GM18507 (cell line): ENCODE results near the gene SIM1.

ENCODE experiments used
- DNase-seq: peaks from one replicate; pipeline ENCODE4 v3.0.0; 2011; ENCODE audit warnings: low read depth; ENCODE audit not compliant: insufficient read length; ENCODE audit errors: extremely low spot score
- FAIRE-seq: peaks from 2 replicates; lab custom pipeline; 2011; peaks lifted over from hg19 to GRCh38; lab: Jason Lieb, UNC

The SIM1 gene

GRCh38 chr6:100475554-100476320, 11.0 kb upstream of the SIM1 start:
- peak; percentile 65 for FAIRE-seq
- DNase-seq: no peak

DNA sequence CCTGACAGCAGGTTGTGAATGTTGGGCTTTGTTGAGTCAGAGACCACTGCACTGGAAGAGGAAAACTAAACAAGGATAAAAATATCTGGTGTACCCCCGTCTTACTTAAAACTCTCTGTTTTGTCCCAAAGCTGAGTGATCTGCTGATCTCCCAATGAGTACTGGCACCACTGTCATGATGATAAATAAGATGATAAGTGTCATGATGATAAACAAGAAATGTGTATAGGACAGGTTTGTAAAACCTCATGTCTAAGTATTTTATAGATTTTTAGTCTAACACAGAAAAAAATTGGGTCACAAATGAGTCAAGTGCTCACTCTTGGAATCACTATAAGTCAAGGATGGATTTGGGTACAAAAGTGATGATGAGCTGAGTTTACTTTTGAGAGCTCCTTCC, 8.5 kb upstream of the SIM1 start:
- no peak for DNase-seq
- no peak for FAIRE-seq

DNA sequence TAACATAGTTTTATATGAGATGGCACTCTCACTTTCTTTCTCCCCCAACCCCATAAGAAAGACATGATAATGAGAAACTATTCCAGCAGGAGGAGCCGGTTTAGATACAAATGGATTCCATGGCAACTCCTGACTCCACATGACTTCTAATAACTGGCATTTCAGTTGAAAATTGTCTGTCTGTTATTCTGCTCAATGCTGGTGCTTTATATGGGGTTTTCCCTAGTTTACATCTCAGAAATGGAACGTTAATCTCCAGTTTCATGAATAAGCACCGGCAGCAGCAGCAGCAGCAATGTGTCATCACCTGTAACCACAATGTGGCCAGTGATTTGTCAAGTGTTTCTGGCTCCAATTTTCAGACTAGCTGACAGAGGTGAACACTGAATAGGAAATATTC, 8.0 kb upstream of the SIM1 start:
- peak; percentile 91 for FAIRE-seq

DNA sequence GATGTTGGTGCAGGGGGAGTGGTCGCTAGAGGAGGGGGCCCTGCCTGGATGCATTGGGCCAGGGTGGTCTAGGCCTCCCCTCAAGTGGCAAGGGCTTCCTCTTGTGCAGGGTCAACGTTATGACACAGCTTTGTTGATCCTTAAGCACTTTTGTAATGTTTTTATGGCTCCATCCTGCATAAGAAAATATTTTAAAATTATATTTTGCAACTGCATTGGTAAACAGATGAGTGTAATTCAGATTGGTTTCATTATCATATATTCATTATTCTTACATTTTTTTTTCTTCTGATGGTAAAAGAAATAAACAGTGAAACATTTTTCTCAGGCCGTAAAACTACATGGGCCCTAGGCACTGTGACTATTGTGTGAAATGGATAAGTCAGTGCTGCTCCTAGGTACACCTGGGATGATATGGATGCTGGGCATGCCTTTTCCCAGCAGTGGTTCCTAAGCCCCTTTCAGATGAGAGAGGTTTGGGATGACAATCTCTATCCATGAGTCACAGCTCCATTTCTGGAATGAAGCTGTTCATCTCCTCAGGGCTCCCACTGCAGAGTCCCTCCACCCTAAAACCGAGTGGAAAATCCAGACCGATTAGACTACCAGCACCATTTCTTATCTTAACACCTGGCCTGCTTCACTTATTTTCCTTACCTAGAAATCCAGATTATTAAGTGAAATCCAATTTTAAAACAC, 5.8 kb upstream of the SIM1 start:
- DNase-seq (no peak), FAIRE-seq (no peak)

More for the DNA sequence above, 8.0 kb upstream of the SIM1 start:
- DNase-seq: peak; percentile 26

- FAIRE-seq: no peak
- no peak for DNase-seq
Observed at GRCh38 chr6:100469101-100469859, 4.6 kb upstream of the SIM1 start.

GRCh38 chr6:100468016-100468622, 3.4 kb upstream of the SIM1 start:
- no peak for FAIRE-seq
- no peak for DNase-seq

- DNase-seq (no peak), FAIRE-seq (no peak)
Observed at GRCh38 chr6:100467129-100468015, 2.7 kb upstream of the SIM1 start.

DNA sequence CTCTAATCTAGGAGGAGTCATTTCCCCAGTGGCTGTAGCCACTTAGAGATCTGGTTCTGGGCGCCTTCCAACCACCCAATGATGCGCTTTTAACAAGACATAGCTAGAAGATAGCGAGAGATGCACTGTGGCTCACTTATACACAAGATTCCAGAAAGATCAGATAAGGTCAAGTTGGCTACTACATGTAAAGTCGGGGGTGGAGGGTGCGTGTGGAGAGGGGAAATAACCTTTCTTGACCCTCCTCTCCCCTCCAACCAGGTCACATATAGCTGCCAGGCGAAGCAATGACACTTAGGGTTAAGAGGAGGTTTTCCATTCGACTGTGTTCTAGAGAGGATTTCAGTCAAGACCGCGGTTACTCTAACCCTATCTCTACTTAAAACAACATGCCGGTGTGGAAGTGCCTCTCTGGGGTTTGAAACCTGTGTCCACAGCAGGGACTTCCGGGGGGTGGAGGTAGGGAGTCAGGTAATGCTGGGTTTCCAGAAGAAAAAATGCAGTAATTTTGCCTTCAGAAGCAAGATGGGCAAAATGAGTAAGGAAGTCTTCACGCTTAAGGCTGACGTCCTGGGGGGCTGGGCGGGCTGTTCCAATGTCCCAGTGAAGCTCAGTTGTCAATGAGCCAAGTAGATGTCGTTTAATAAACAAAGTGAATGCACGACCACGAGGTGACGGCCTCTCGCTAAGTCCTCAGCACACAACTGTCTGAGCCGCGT, 1.8 kb upstream of the SIM1 start:
- DNase-seq: no peak

GRCh38 chr6:100465701-100466409, 1.1 kb upstream of the SIM1 start:
- DNase-seq (no peak), FAIRE-seq (no peak)

More for the DNA sequence above, 1.8 kb upstream of the SIM1 start:
- no peak for FAIRE-seq

- DNase-seq: no peak
- no peak for FAIRE-seq
Observed at GRCh38 chr6:100464162-100464851, 414 bp downstream of the SIM1 start.

- FAIRE-seq (no peak), DNase-seq (no peak)
Observed at GRCh38 chr6:100463630-100464161, 1.0 kb downstream of the SIM1 start.

- FAIRE-seq (no peak), DNase-seq (no peak)
Observed at GRCh38 chr6:100462706-100463629, 1.8 kb downstream of the SIM1 start.

DNA sequence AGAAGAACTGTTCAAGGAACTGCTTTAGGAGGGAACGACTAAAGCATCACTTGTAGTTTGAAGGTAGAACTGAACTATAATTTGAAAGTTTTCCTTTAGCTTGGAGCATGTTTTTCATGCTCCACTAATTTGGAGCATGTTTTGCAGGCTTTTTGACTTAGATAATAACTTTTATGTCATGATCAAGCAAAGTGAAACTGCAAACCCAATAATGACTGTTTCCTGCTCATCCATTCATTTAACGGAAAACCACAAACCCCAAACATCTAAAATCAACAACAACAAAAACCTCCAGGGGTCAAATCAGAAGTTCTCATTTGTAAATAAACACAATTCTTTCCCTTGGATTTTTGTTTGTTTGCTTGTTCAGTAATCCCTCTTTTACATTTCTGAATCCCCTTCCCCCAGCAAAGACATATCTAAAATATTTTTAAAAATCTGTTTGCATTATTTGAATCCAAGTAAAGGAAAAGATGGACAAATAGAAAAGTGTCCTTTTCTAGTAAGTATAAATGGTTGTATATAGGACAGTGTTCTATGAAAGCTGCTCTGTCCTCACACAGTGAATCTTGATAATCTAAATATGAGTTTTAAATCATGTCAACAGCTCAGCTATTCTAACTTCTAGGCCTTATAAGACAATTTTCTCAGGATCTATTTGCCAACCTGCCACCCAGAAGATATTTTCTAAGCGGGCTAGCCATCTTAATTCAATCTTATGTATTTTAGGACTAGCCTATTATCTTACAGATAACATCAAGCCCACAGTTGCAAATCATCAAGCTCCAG, 2.6 kb downstream of the SIM1 start:
- DNase-seq (peak; percentile 20), FAIRE-seq (peak; percentile 69)

DNA sequence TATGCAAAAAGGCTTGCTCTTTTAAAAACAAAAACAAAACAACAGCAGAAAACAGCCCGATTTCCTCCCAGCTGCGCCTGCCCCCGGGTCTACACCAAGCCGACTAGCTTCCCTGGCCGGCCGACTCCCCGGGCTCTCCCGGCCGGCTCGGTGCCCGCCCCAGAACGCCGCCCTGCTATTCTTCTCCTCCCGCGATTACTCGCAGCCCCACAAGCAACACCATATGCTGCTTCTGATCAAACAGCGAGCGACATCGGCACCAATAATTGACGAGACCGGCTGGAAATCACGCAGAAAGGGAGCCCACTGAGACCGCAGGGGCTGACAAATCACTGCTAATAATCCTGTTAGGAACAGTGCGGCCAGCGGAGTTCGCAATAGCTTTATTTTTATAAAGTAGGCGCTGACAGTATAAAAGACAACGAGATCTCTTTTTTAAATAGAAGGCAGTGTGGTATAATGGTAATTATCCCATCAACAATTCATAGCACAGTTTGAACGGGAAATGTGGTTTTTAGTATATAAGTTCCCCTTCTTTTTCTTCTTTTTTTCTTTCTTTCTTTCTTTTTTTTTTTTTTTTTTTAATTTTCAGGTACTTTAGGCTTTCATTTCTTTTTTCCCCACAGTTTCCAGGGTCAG, 3.3 kb downstream of the SIM1 start:
- DNase-seq (no peak), FAIRE-seq (no peak)
